GM12878 (cell line): ENCODE measurements around the gene ESRP2. TPM values are rescaled to one million over a fixed set of nuclear protein-coding genes. Genes with fewer than 3 reads are reported as not detected.

ENCODE experiments used
- EP300 ChIP-seq, 2 experiments: fragments of 150-350 bp in 1 of 2; IDR thresholded peaks; 2 replicates each; pipeline ENCODE4 v1.6.1; 2011 to 2012; ENCODE audit warnings: low read depth in 2 of 2, low read length in 2 of 2, borderline replicate concordance in 1 of 2, improper control_type of control experiment in 1 of 2, inconsistent platforms in 1 of 2; ENCODE audit not compliant: control insufficient read depth in 1 of 2
- HSF1 ChIP-seq: fragments of 150-350 bp; IDR thresholded peaks from 2 replicates; pipeline ENCODE4 v1.6.1; 2014; ENCODE audit warnings: mild to moderate bottlenecking, low read depth, low read length
- LARP7 ChIP-seq: fragments of 450-650 bp; IDR thresholded peaks from 2 replicates; pipeline ENCODE4 v1.6.1; 2017; ENCODE audit warnings: mild to moderate bottlenecking
- MLLT1 ChIP-seq: fragments of 450-650 bp; IDR thresholded peaks from 2 replicates; pipeline ENCODE4 v1.6.1; 2016; ENCODE audit warnings: mild to moderate bottlenecking
- NR2F1 ChIP-seq: fragments of 450-650 bp; conservative IDR thresholded peaks from 2 replicates; pipeline ENCODE4 v1.6.1; 2017; ENCODE audit warnings: mild to moderate bottlenecking
- RFX5 ChIP-seq: IDR thresholded peaks from 2 replicates; pipeline ENCODE4 v1.6.1; 2011; ENCODE audit warnings: low read depth, low read length, improper control_type of control experiment
- ZBTB4 ChIP-seq: fragments of 450-650 bp; formaldehyde crosslinking; IDR thresholded peaks from 2 replicates; pipeline ENCODE4 v1.4.0; 2022; ENCODE audit warnings: mild to moderate bottlenecking, moderate library complexity
- ZNF217 ChIP-seq: fragments of 450-650 bp; IDR thresholded peaks from 2 replicates; pipeline ENCODE4 v1.6.1; 2017; ENCODE audit warnings: antibody characterized with exemption, mild to moderate bottlenecking
- ZNF274 ChIP-seq: IDR thresholded peaks from one replicate; pipeline ENCODE4 v1.8.0; 2011; ENCODE audit not compliant: insufficient read length, insufficient read depth
- polyA plus RNA-seq, 11 experiments: library from polyadenylated mRNA; depleted of rRNA in 4 of 11; unstranded in 6 of 11; stranded (reverse) in 5 of 11; fragments of >200 nt; fragmentation: Nextera tagmentation in 4 of 11; fragmentation: Illumina TruSeq in 1 of 11; extraction: Ambion mirVana in 4 of 11; extraction: Trizol in 1 of 11; gene quantifications; 1 replicate in 1 of 11; 2 replicates in 10 of 11; pipeline versions ENCODE4 v1.2.1 to v1.2.3, GENCODE V29; 2011 to 2016; ENCODE audit warnings: inconsistent platforms in 2 of 11, missing spikeins in 2 of 11, low read depth in 1 of 11
- total RNA-seq, 4 experiments: library from RNA; depleted of rRNA in 3 of 4; stranded (reverse); fragments of >200 nt in 3 of 4; fragmentation: Illumina TruSeq in 1 of 4; extraction: Trizol in 1 of 4; gene quantifications; 2 replicates each; pipeline versions ENCODE4 v1.2.1 to v1.2.3, GENCODE V29; 2013 to 2021

Gene ESRP2
- total and polyA plus RNA-seq, 10 of the 15 experiments (the other 5 are each of a cell fraction or from before 2014, with no cell fraction given) = 0.04 to 0.64 (median 0.08) TPM; not detected in 3

- TF ChIP-seq ZBTB4 (no peak), ZNF274 (no peak), MLLT1 (no peak), HSF1 (no peak), NR2F1 (no peak), ZNF217 (no peak), RFX5 (no peak), EP300 (IDR thresholded peaks at IDR 0.05; ENCODE audit: borderline replicate concordance in 1 of 2, control insufficient read depth in 1 of 2, low read depth in 2 of 2, low read length in 2 of 2) (no peak), LARP7 (no peak)
Observed at GRCh38 chr16:68214726-68215125, 21.2 kb downstream of the ESRP2 start (continued).
